Dermis lymphatic vessel endothelial cell (primary cell): Measurements from ENCODE around the gene ZBTB37. TPM values are rescaled to one million over a fixed set of nuclear protein-coding genes. Genes with fewer than 3 reads are reported as not detected.

Experiments used
- total RNA-seq: library from RNA; depleted of rRNA; stranded (reverse); fragments of >200 nt; gene quantifications from 2 replicates; pipeline ENCODE4 v1.2.1, GENCODE V29; 2014

ZBTB37 gene
- 4.9 and 5.2 TPM in 2 replicates for total RNA-seq

GRCh38 chr1:173868266-173869020 lies at the start of gene ZBTB37:
Gene ZBTB37, plus strand, starts transcription at chr1:173868380. Its CDS starts 1,846 bp downstream, at chr1:173870226.

GRCh38 chr1:173824315-173825081 lies 43.7 kb upstream of the ZBTB37 start, which contains the start of the genes CENPL and DARS2:
Gene CENPL, minus strand, starts transcription at chr1:173824883. Its CDS starts 13,584 bp downstream, at chr1:173811299.
Gene DARS2, plus strand, starts transcription at chr1:173824673. Its CDS starts 557 bp downstream, at chr1:173825230.

GRCh38 chr1:173867753-173868265 lies 371 bp upstream of the ZBTB37 start, which contains the start of gene GAS5:
Gene GAS5, minus strand, starts transcription at chr1:173867989.

GRCh38 chr1:173917149-173917548 lies 49.0 kb downstream of the ZBTB37 start, which contains the start of gene SERPINC1:
Gene SERPINC1, minus strand, starts transcription at chr1:173917327. Its CDS starts 68 bp downstream, at chr1:173917259.

Other genes starting within 250 kb of the ZBTB37 start
- not detected in 2 replicates for gene TEX50, start 233.0 kb upstream of the ZBTB37 start, total RNA-seq
- gene ANKRD45, start 198.5 kb upstream of the ZBTB37 start, total RNA-seq, result under 0.01 TPM in 1 of 2 replicates, not detected in the other
- gene KLHL20, start 153.4 kb upstream of the ZBTB37 start, total RNA-seq, result 40.1 and 44.3 TPM in 2 replicates
- gene DARS2, start 43.7 kb upstream of the ZBTB37 start, total RNA-seq, result 9.1 and 10.5 TPM in 2 replicates
- gene CENPL, start 43.5 kb upstream of the ZBTB37 start, total RNA-seq, result 4.7 and 5.3 TPM in 2 replicates
- 542 and 586 TPM in 2 replicates for gene GAS5, start 391 bp upstream of the ZBTB37 start, total RNA-seq
- gene SERPINC1, start 48.9 kb downstream of the ZBTB37 start, total RNA-seq, result 0.22 TPM in 1 of 2 replicates, not detected in the other
- gene RC3H1, start 154.0 kb downstream of the ZBTB37 start, total RNA-seq, result 14.7 and 17.1 TPM in 2 replicates